Germinal center (tissue), 1 donor: ENCODE results near the gene CSNK1G1.
"Not testable (repeated sequence)": the region's sequence is repeated elsewhere in the genome, so short reads cannot be mapped to it uniquely, and the experiment has no call there.

Experiments
- DNase-seq: peaks from one replicate; pipeline ENCODE4 v3.0.0; 2012; ENCODE audit warnings: mixed read lengths, low spot score

CSNK1G1 gene

DNA sequence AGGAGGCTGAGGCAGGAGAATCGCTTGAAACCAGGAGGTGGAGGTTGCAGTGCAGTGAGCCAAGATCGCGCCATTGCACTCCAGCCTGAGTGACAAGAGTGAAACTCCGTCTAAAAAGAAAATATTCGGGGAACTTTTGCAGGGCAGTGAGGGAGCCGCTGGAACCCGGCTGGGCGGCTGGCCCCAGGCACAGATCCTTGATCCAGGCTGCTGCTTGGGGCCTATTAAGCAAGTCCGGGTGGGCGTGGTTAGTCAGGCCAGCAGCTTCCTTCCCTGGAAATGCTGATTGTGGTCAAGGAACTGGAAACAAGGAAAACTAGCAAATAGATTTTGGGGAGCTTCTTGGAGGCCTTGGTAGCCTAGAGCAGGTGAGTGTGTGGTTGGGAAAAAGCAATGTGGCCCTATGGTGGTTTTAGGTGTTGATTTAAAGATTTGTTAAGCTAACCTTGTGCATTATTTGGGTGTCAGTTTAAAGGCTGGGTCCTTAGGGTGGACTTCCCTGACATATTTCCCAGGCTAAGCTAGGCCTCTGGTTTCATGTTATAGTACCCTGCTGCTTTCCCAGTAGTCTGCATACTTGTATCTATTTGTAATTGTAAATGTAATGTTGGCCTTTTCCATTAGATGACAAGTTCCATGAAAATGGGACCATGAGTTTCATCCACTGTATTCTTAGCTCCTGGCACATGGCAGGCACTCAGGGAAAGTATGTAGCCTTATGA lies 222.2 kb downstream of the CSNK1G1 start:
- DNase-seq, result no peak

GRCh38 chr15:64132217-64132616 lies 223.8 kb downstream of the CSNK1G1 start:
- DNase-seq, result no peak

DNA sequence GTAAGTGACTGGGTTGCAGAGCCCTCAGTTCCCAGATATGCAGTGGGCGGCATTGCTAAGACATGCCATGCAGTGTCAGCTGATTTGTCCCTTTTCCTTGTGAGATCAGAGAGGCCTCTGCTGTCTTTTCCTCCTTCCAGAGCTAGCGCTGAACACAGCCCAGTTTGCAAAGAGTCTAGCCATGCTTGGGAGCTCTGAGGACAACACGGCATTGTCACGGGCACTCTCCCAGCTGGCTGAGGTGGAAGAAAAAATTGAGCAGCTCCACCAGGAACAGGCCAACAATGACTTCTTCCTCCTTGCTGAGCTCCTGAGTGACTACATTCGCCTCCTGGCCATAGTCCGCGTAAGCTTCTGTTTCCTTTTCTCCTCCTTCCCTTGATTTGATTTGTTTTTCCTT lies 224.4 kb downstream of the CSNK1G1 start:
- DNase-seq, result no peak

DNA sequence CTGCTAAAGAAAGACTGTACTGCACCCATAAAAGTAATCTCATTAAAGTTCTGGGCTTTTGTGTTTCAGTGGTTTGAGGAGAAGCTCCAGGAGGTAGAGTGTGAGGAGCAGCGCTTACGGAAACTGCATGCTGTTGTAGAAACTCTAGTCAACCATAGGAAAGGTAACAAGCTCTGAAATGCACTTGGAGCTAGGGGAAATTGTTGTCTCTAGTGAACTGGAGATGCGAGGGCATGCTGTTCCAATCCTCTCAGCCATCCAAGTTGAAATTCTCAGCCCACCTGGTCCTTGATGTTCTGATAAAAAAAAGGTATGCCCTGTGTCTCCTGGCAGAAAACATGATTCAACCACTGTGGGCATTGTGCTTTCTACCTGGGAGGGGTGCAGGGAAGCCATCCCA lies 225.8 kb downstream of the CSNK1G1 start:
- no peak for DNase-seq

- DNase-seq, result no peak
These were observed 228.3 kb downstream of the CSNK1G1 start for GRCh38 chr15:64127521-64128270.

DNA sequence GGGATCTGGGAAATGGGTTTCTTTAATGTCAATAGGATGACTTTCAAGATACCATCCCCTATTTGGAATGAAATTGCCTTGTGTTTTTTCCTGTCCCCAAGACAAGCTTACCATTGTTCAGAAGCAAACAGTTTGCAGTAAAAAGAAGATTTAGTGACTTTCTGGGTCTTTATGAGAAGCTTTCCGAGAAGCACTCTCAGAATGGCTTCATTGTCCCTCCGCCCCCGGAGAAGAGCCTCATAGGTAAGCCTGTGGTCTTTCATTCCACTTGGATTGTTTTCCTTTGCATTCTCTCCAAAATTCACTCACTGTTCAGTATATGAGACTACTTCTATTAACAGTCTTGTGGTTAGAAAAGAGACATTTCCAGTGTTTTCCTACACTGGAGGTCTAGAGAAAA lies 230.0 kb downstream of the CSNK1G1 start:
- no peak for DNase-seq

GRCh38 chr15:64122936-64123351 lies 233.0 kb downstream of the CSNK1G1 start:
- DNase-seq, result no peak

GRCh38 chr15:64122444-64122843 lies 233.5 kb downstream of the CSNK1G1 start:
- DNase-seq, result no peak

DNA sequence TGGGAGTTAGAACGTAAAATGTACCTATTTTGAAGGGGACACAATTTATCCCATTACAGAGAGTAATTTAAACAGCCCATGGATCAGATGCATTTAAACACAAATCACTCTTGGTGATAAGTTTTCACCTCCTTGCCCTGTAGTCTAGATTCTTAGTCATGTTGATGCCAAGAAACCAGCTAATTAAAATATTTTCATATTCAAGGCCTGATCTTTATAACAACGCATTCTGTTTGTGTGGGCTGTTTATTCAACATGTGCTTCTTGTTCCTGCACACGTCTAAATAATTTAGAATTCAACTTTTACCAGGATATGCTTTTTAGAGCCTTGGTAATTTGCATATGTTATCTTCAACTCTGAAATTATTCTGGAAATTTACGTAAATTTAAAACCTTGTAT lies 234.4 kb downstream of the CSNK1G1 start:
- no peak for DNase-seq

- not testable (repeated sequence) for DNase-seq
These were observed 235.7 kb downstream of the CSNK1G1 start for GRCh38 chr15:64120322-64120721.

DNA sequence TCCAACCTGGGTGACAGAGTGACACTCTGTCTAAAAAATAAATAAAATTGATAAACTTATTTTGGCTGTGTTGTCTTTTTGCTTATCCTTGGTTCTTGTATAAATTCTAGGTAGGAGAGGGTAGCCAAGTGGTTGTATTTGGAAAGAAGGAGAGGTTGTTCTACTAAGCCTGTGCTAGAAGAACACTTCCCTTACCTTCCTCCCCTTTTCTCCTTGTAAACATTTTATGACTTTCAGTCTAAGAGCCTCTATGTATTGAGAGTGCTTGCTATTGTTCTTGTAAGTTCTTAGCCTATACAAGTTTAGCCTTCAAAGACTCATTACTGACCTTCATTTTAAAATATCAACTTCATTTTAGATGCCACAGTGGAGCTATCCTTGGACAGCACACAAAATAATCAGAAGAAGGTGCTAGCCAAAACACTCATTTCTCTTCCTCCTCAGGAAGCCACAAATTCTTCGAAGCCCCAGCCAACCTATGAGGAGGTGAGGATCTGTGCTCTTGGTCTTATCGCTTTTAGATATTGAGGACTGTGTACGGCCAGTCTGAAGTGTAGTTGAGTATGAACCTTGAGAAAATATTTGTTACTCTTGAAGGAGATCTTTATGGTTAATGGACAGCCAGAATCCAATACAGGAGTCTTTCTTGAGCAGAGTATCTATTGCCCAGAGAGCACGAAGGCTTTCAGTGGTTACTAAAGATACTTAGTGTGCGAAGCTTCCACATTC lies 238.1 kb downstream of the CSNK1G1 start:
- DNase-seq, result no peak
